ENCODE measurements around the gene POLR2I.

- no peak for TF ChIP-seq CTCF (CRISPR knock-in tag; IDR thresholded peaks at IDR 0.05)
- no peak for TF ChIP-seq BHLHE40 (IDR thresholded peaks at IDR 0.05; ENCODE audit: low read length)
- no peak for TF ChIP-seq ZNF414 (CRISPR knock-in tag; IDR thresholded peaks at IDR 0.05)
- TF ChIP-seq DNMT1 (CRISPR knock-in tag; IDR thresholded peaks at IDR 0.05), result no peak
- TF ChIP-seq USF2 (IDR thresholded peaks at IDR 0.05; ENCODE audit: low read depth, low read length), result no peak
- TF ChIP-seq USF2 (CRISPR knock-in tag; IDR thresholded peaks at IDR 0.05; ENCODE audit: borderline replicate concordance), result no peak
- no peak for TF ChIP-seq NONO (IDR thresholded peaks at IDR 0.05)
- no peak for TF ChIP-seq NONO (CRISPR knock-in tag; conservative IDR thresholded peaks at IDR 0.05)
- no peak for TF ChIP-seq PBX3 (CRISPR knock-in tag; IDR thresholded peaks at IDR 0.05; ENCODE audit: borderline replicate concordance)
- TF ChIP-seq ZNF333 (CRISPR knock-in tag; IDR thresholded peaks at IDR 0.05; ENCODE audit: borderline replicate concordance), result no peak
- no peak for TF ChIP-seq HDAC2 (CRISPR knock-in tag; IDR thresholded peaks at IDR 0.05)
- TF ChIP-seq ZNF121 (CRISPR knock-in tag; IDR thresholded peaks at IDR 0.05), result no peak
- no peak for TF ChIP-seq ZNF766 (CRISPR knock-in tag; IDR thresholded peaks at IDR 0.05; ENCODE audit: borderline replicate concordance)
- no peak for TF ChIP-seq EZH2 (conservative IDR thresholded peaks at IDR 0.05; ENCODE audit: low read depth, low read length)
- TF ChIP-seq FIP1L1 (IDR thresholded peaks at IDR 0.05; ENCODE audit: borderline replicate concordance, insufficient read depth, low read depth, low read length), result no peak
Measured at GRCh38 chr19:36152019-36152351, 37.3 kb upstream of the POLR2I start.
